T-helper 1 cell treated with Interleukin-12 subunit alpha and Interleukin-12 subunit beta and Interleukin-4 antibody, amounts not matched to agents 30 μg/mL and 1 μg/mL, for 36 hours (primary cell): ENCODE data around the gene RBM33.

Source experiments
- H3K27ac Mint-ChIP-seq: one replicate; pipeline ENCODE4 v1.8.0; 2021; ENCODE audit warnings: mild to moderate bottlenecking, mixed read lengths
- H3K27me3 Mint-ChIP-seq: one replicate; pipeline ENCODE4 v1.8.0; 2021; ENCODE audit warnings: low read depth, mixed read lengths
- H3K36me3 Mint-ChIP-seq: one replicate; pipeline ENCODE4 v1.8.0; 2021; ENCODE audit warnings: low read depth, mixed read lengths
- H3K4me1 Mint-ChIP-seq: one replicate; pipeline ENCODE4 v1.8.0; 2021; ENCODE audit warnings: low read depth, mixed read lengths
- H3K4me3 Mint-ChIP-seq: one replicate; pipeline ENCODE4 v1.8.0; 2021; ENCODE audit warnings: mild to moderate bottlenecking, moderate library complexity, mixed read lengths
- H3K9me3 Mint-ChIP-seq: one replicate; pipeline ENCODE4 v1.8.0; 2021; ENCODE audit warnings: mixed read lengths

The RBM33 gene

GRCh38 chr7:155756322-155756721 lies 111.9 kb downstream of the RBM33 start:
- no peak overlapping the region for H3K27ac Mint-ChIP-seq
- peaks cover 3% of the 10 kb centered on the region for H3K9me3 Mint-ChIP-seq
- no peak overlapping the region for H3K4me3 Mint-ChIP-seq
- H3K27me3 Mint-ChIP-seq: no peaks in the 10 kb centered on the region
- H3K36me3 Mint-ChIP-seq: peaks cover 38% of the 10 kb centered on the region
- peaks cover 42% of the 10 kb centered on the region for H3K4me1 Mint-ChIP-seq

- Mint-ChIP-seq H3K4me3 (no peak overlapping the region), H3K9me3 (peaks cover 3% of the 10 kb centered on the region), H3K27me3 (no peaks in the 10 kb centered on the region), H3K36me3 (peaks cover 36% of the 10 kb centered on the region), H3K27ac (no peak overlapping the region), H3K4me1 (peaks cover 49% of the 10 kb centered on the region)
Observed at GRCh38 chr7:155758348-155758747, 113.9 kb downstream of the RBM33 start.

- peaks cover 36% of the 10 kb centered on the region for H3K36me3 Mint-ChIP-seq
- H3K9me3 Mint-ChIP-seq: peaks cover 3% of the 10 kb centered on the region
- H3K27ac Mint-ChIP-seq: no peak overlapping the region
- no peak overlapping the region for H3K4me3 Mint-ChIP-seq
- H3K4me1 Mint-ChIP-seq: peaks cover 49% of the 10 kb centered on the region
- H3K27me3 Mint-ChIP-seq: no peaks in the 10 kb centered on the region
Observed at GRCh38 chr7:155759740-155760430, 115.4 kb downstream of the RBM33 start.

GRCh38 chr7:155761162-155761561 lies 116.7 kb downstream of the RBM33 start:
- peaks cover 3% of the 10 kb centered on the region for H3K9me3 Mint-ChIP-seq
- H3K4me3 Mint-ChIP-seq: no peak overlapping the region
- no peaks in the 10 kb centered on the region for H3K27me3 Mint-ChIP-seq
- peak overlapping the region; percentile 32 for H3K27ac Mint-ChIP-seq
- H3K4me1 Mint-ChIP-seq: peaks cover 51% of the 10 kb centered on the region
- H3K36me3 Mint-ChIP-seq: peaks cover 37% of the 10 kb centered on the region

GRCh38 chr7:155762036-155762435 lies 117.6 kb downstream of the RBM33 start:
- Mint-ChIP-seq H3K4me3 (peak overlapping the region; percentile 16), H3K4me1 (peaks cover 50% of the 10 kb centered on the region), H3K36me3 (peaks cover 35% of the 10 kb centered on the region), H3K9me3 (peaks cover 3% of the 10 kb centered on the region), H3K27me3 (no peaks in the 10 kb centered on the region), H3K27ac (peak overlapping the region; percentile 45)

GRCh38 chr7:155762655-155763054 lies 118.2 kb downstream of the RBM33 start:
- peak overlapping the region; percentile 72 for H3K4me3 Mint-ChIP-seq
- H3K4me1 Mint-ChIP-seq: peaks cover 53% of the 10 kb centered on the region
- H3K9me3 Mint-ChIP-seq: no peaks in the 10 kb centered on the region
- no peaks in the 10 kb centered on the region for H3K27me3 Mint-ChIP-seq
- H3K27ac Mint-ChIP-seq: peak overlapping the region; percentile 95
- H3K36me3 Mint-ChIP-seq: peaks cover 38% of the 10 kb centered on the region

- peaks cover 56% of the 10 kb centered on the region for H3K4me1 Mint-ChIP-seq
- peak overlapping the region; percentile 95 for H3K27ac Mint-ChIP-seq
- peak overlapping the region; percentile 72 for H3K4me3 Mint-ChIP-seq
- peaks cover 39% of the 10 kb centered on the region for H3K36me3 Mint-ChIP-seq
- no peaks in the 10 kb centered on the region for H3K9me3 Mint-ChIP-seq
- H3K27me3 Mint-ChIP-seq: no peaks in the 10 kb centered on the region
Observed at GRCh38 chr7:155763122-155763521, 118.7 kb downstream of the RBM33 start.

- Mint-ChIP-seq H3K9me3 (no peaks in the 10 kb centered on the region), H3K4me3 (peak overlapping the region; percentile 72), H3K27ac (peak overlapping the region; percentile 95), H3K4me1 (peaks cover 58% of the 10 kb centered on the region), H3K27me3 (no peaks in the 10 kb centered on the region), H3K36me3 (peaks cover 42% of the 10 kb centered on the region)
Observed at GRCh38 chr7:155763691-155764437, 119.4 kb downstream of the RBM33 start.

GRCh38 chr7:155764438-155764793 lies 120.0 kb downstream of the RBM33 start:
- peaks cover 58% of the 10 kb centered on the region for H3K4me1 Mint-ChIP-seq
- peaks cover 44% of the 10 kb centered on the region for H3K36me3 Mint-ChIP-seq
- no peaks in the 10 kb centered on the region for H3K27me3 Mint-ChIP-seq
- peak overlapping the region; percentile 72 for H3K4me3 Mint-ChIP-seq
- peak overlapping the region; percentile 95 for H3K27ac Mint-ChIP-seq
- H3K9me3 Mint-ChIP-seq: no peaks in the 10 kb centered on the region

GRCh38 chr7:155765458-155765857 lies 121.0 kb downstream of the RBM33 start:
- Mint-ChIP-seq H3K4me3 (no peak overlapping the region), H3K36me3 (peaks cover 41% of the 10 kb centered on the region), H3K9me3 (no peaks in the 10 kb centered on the region), H3K4me1 (peaks cover 54% of the 10 kb centered on the region), H3K27me3 (no peaks in the 10 kb centered on the region), H3K27ac (peak overlapping the region; percentile 71)

GRCh38 chr7:155766386-155766785 lies 121.9 kb downstream of the RBM33 start:
- no peaks in the 10 kb centered on the region for H3K9me3 Mint-ChIP-seq
- peaks cover 42% of the 10 kb centered on the region for H3K36me3 Mint-ChIP-seq
- H3K4me1 Mint-ChIP-seq: peaks cover 49% of the 10 kb centered on the region
- H3K27me3 Mint-ChIP-seq: no peaks in the 10 kb centered on the region
- H3K4me3 Mint-ChIP-seq: no peak overlapping the region
- H3K27ac Mint-ChIP-seq: no peak overlapping the region

- Mint-ChIP-seq H3K27ac (no peak overlapping the region), H3K27me3 (no peaks in the 10 kb centered on the region), H3K4me3 (no peak overlapping the region), H3K36me3 (peaks cover 38% of the 10 kb centered on the region), H3K4me1 (peaks cover 41% of the 10 kb centered on the region), H3K9me3 (no peaks in the 10 kb centered on the region)
Observed at GRCh38 chr7:155766966-155767916, 122.8 kb downstream of the RBM33 start.

- Mint-ChIP-seq H3K4me1 (peaks cover 19% of the 10 kb centered on the region), H3K36me3 (peaks cover 37% of the 10 kb centered on the region), H3K4me3 (no peak overlapping the region), H3K27ac (no peak overlapping the region), H3K27me3 (no peaks in the 10 kb centered on the region), H3K9me3 (no peaks in the 10 kb centered on the region)
Observed at GRCh38 chr7:155769701-155770100, 125.2 kb downstream of the RBM33 start.

- Mint-ChIP-seq H3K4me3 (no peak overlapping the region), H3K27ac (no peak overlapping the region), H3K4me1 (peaks cover 16% of the 10 kb centered on the region), H3K27me3 (no peaks in the 10 kb centered on the region), H3K9me3 (no peaks in the 10 kb centered on the region), H3K36me3 (peaks cover 35% of the 10 kb centered on the region)
Observed at GRCh38 chr7:155770241-155770640, 125.8 kb downstream of the RBM33 start.
